ENCODE results near the gene ACKR2. TPM values are rescaled to one million over a fixed set of nuclear protein-coding genes. Genes with fewer than 3 reads are reported as not detected.

Gene ACKR2
- total and polyA plus RNA-seq, 12 donors, result 0.15 to 2.1 (median 1.1) TPM

DNA sequence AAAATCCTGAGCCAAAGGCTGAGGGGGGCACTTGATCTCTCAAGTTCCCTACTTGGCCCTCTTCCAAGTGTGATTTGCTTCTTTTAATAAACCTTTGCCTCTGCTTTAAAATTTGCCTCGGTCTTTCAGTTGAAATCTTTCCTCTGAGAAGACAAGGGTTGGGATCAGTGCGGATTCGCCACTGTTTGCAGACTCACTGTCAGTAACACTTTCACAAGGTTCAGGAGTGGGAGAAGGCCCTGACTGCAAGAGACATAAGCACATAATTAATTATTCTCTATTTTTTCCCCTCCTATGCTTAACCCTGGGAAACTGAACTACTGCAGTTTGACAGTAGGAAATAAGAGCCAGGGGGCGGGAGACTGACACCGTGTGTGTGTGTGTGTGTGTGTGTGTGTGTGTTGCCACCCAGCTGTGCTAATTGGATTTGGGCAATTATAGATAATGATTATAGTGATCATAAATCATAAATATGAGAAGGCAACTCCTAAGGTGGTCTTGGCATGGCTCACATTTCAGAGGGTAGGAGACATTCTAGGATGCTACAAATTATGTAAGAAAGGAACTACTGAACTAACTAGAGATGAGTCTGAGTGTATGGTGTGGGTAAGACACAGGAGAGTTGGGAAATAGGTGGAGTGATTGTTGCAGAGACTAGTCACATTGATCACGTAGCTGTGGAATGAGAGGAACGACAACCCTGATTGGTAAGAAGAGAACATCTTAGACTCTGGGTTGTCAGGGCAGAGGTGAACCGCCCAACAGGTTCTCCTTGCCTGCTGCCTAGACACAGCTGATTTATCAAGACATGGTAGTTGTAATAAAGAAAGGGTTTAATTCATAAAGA, 91.2 kb downstream of the ACKR2 start:
- intact Hi-C loops (cut with DNase I), result no loop called here
- no peaks in the 10 kb centered on the region for H3K9me3 ChIP-seq
- peaks cover 0 to 5% (median 2%) of the 10 kb centered on the region in 9 donors for H3K4me1 ChIP-seq
- no peak overlapping the region for H3K27ac ChIP-seq
- TF ChIP-seq, protein P1, sequence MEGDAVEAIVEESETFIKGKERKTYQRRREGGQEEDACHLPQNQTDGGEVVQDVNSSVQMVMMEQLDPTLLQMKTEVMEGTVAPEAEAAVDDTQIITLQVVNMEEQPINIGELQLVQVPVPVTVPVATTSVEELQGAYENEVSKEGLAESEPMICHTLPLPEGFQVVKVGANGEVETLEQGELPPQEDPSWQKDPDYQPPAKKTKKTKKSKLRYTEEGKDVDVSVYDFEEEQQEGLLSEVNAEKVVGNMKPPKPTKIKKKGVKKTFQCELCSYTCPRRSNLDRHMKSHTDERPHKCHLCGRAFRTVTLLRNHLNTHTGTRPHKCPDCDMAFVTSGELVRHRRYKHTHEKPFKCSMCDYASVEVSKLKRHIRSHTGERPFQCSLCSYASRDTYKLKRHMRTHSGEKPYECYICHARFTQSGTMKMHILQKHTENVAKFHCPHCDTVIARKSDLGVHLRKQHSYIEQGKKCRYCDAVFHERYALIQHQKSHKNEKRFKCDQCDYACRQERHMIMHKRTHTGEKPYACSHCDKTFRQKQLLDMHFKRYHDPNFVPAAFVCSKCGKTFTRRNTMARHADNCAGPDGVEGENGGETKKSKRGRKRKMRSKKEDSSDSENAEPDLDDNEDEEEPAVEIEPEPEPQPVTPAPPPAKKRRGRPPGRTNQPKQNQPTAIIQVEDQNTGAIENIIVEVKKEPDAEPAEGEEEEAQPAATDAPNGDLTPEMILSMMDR (IDR thresholded peaks at IDR 0.05), result no peak
- no peaks in the 10 kb centered on the region for H3K36me3 ChIP-seq
- ATAC-seq (no peak), DNase-seq (no peak)
- no peak overlapping the region for H3K4me3 ChIP-seq
- 78 to 83% methylated on average over 8 of the region's 8 CpGs for WGBS, 2 donors
- H3K27me3 ChIP-seq, result peaks cover 0 to 6% (median 0%) of the 10 kb centered on the region in 7 donors

DNA sequence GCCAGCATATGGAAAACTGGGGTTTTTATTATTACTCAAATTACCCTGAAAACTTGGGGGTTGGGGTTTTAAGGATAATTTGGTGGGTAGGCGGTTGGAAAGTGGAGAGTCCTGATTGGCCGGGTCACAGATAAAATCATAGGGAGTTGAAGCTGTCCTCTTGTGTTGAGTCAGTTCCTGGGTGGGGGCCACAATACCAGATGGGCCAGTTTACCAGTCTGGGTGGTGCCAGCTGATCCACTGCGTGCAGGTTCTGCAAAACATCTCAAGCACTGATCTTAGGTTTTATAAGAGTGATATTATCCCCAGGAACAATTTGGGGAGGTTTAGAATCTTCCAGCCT, 91.8 kb downstream of the ACKR2 start:
- Histone ChIP-seq H3K4me1 (peaks cover 0 to 9% (median 4%) of the 10 kb centered on the region in 9 donors), H3K36me3 (no peaks in the 10 kb centered on the region), H3K27me3 (peaks cover 0 to 12% (median 0%) of the 10 kb centered on the region in 7 donors), H3K9me3 (no peaks in the 10 kb centered on the region), H3K27ac (no peak overlapping the region), H3K4me3 (no peak overlapping the region)
- WGBS, 2 donors, result 73 to 85% methylated on average over 3 of the region's 3 CpGs
- TF ChIP-seq, protein P1 (IDR thresholded peaks at IDR 0.05), result no peak
- ATAC-seq (no peak), DNase-seq (no peak)
- intact Hi-C loops (cut with DNase I), result no loop called here

DNA sequence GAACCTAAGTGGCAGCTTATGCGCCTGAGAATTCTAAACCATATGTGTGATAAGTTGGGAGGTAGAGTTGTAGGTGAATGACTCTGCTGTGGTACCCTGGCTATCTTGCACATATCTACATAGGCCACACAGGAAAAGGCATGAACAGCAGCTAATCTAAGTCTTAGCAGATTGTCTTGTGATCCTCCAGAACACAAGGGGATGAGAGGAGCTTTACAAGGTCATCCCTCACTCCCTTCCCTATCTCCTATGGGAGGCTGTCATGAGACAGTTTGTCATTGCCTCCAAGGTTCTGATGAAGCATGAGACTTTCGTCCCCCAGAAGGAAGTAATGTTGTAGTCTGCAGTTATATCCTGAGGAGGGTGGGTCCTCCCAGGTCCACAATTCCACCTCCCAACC, 93.0 kb downstream of the ACKR2 start:
- H3K4me3 ChIP-seq, result no peak overlapping the region
- DNase-seq (no peak), ATAC-seq (no peak)
- H3K27me3 ChIP-seq, result peaks cover 0 to 22% (median 0%) of the 10 kb centered on the region in 7 donors
- WGBS, 2 donors, result 77 to 79% methylated on average over 2 of the region's 2 CpGs
- H3K27ac ChIP-seq, result no peak overlapping the region
- no peaks in the 10 kb centered on the region for H3K9me3 ChIP-seq
- no peaks in the 10 kb centered on the region for H3K36me3 ChIP-seq
- H3K4me1 ChIP-seq, result peaks cover 0 to 19% (median 15%) of the 10 kb centered on the region in 9 donors
- intact Hi-C loops (cut with DNase I), result no loop called here
- TF ChIP-seq, protein P1 (IDR thresholded peaks at IDR 0.05), result no peak

DNA sequence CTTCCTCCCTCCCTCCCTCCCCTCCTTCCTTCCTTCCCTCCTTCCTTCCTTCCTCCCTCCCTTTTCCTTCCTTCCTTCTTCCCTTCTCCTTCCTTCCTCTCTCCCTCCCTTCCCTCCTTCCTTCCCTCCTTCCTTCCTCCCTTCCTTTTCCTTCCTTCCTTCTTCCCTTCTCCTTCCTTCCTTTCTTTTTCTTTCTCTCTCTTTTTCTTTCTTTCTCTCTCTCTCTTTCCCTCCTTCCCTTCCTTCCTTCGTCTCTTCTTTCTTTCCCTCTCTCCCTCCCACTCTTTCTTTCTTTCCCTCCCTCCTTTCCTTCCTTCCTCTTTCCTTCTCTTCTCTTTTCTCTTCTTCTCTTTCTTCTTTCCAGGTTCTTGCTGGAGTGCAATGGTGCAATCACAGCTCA, 94.8 kb downstream of the ACKR2 start:
- TF ChIP-seq, protein P1 (IDR thresholded peaks at IDR 0.05), result no peak
- Histone ChIP-seq H3K4me1 (peaks cover 0 to 22% (median 18%) of the 10 kb centered on the region in 9 donors), H3K27me3 (peaks cover 0 to 22% (median 0%) of the 10 kb centered on the region in 7 donors), H3K27ac (no peak overlapping the region), H3K36me3 (peaks cover 0 to 14% (median 0%) of the 10 kb centered on the region in 9 donors), H3K9me3 (peaks cover 0 to 3% (median 0%) of the 10 kb centered on the region in 11 donors), H3K4me3 (no peak overlapping the region)
- intact Hi-C loops (cut with DNase I), result no loop called here
- WGBS, 2 donors, result 82 to 88% methylated on average over 1 of the region's 1 CpG
- DNase-seq, result no peak
- ATAC-seq, result no peak
